Psoas muscle (tissue), 8 donors: ENCODE measurements around the gene CADM1. TPM values are rescaled to one million over a fixed set of nuclear protein-coding genes. Genes with fewer than 3 reads are reported as not detected.

ENCODE experiments used
- ATAC-seq, 4 donors: fragments of 200-7000 bp; cut with Tn5 transposase; one replicate each; pipeline ENCODE4 v1.9.1; 2020; ENCODE audit warnings: moderate library complexity in 3 of 4, mild to moderate bottlenecking in 2 of 4
- DNase-seq, 2 donors: peaks; one replicate each; pipeline ENCODE4 v3.0.0-alpha.2; 2020
- H3K27ac ChIP-seq: fragments of 200-600 bp; one replicate; pipeline ENCODE4 v1.8.0; 2022
- H3K27me3 ChIP-seq, 3 donors: fragments of 200-600 bp in 1 of 3; one replicate each; pipeline versions ENCODE4 v1.6.1 to v1.8.0; 2013 to 2022; ENCODE audit warnings: low read length in 2 of 3, mild to moderate bottlenecking in 2 of 3, moderate library complexity in 1 of 3; ENCODE audit not compliant: insufficient read depth in 3 of 3
- H3K36me3 ChIP-seq, 2 donors: fragments of 200-600 bp in 1 of 2; one replicate each; pipeline versions ENCODE4 v1.6.1 to v1.8.0; 2013 to 2022; ENCODE audit warnings: low read depth in 1 of 2, mild to moderate bottlenecking in 1 of 2, moderate library complexity in 1 of 2; ENCODE audit not compliant: insufficient read depth in 1 of 2
- H3K4me1 ChIP-seq: fragments of 200-600 bp; one replicate; pipeline ENCODE4 v1.8.0; 2022
- H3K4me3 ChIP-seq: fragments of 200-600 bp; one replicate; pipeline ENCODE4 v1.8.0; 2022; ENCODE audit warnings: mild to moderate bottlenecking
- H3K9me3 ChIP-seq: fragments of 200-600 bp; one replicate; pipeline ENCODE4 v1.8.0; 2022
- WGBS, 3 donors: extraction: QIAGEN DNeasy Blood & Tissue Kit; methylation state at CpG; one replicate each; pipeline versions ENCODE4 v1.1.6 to v1.1.7; 2013; 5-methylcytosine and 5-hydroxymethylcytosine counted together
- intact Hi-C, 2 donors: fragments of 100-400 bp; cut with DNase I; formaldehyde crosslinking; loops; one replicate each; pipeline versions ENCODE4 v1.11.0 to v1.14.2; 2022
- polyA plus RNA-seq, 3 donors: library from polyadenylated mRNA; stranded (reverse); fragments of 200-250 nt; gene quantifications; one replicate each; pipeline ENCODE4 v1.2.3, GENCODE V29; 2013
- total RNA-seq, 4 donors: library from RNA; stranded (reverse); fragmentation: NEBNext Ultra II Directional in 2 of 4; extraction: Animal tissue kit (Norgen Biotek cat#: 25700) in 2 of 4; gene quantifications; one replicate each; pipeline versions ENCODE4 v1.2.1 to v1.2.4, GENCODE V29; 2021 to 2023
- TF ChIP-seq, protein P1 (sequence below): fragments of 200-600 bp; IDR thresholded peaks from one replicate; pipeline ENCODE4 v1.8.0; 2022; ENCODE audit warnings: antibody characterized with exemption
- donor health status: healthy with polysubstance abuse.
- donor health status: DM: no; HTN: no; CAD: no; lungs with moderate emphysema.
- donor health status: Bipolar disorder and iron deficiency.
- donor health status: healthy.
- donor health status: DM: yes; HTN: yes; CAD: no.
- donor health status: DM: no; HTN: no; CAD: no.
- donor health status: DM: no; HTN: no; CAD: no.
- donor health status: DM: yes; HTN: yes; CAD: no.

The CADM1 gene
- total and polyA plus RNA-seq, 7 donors: 3.1 to 12.4 (median 9.5) TPM

DNA sequence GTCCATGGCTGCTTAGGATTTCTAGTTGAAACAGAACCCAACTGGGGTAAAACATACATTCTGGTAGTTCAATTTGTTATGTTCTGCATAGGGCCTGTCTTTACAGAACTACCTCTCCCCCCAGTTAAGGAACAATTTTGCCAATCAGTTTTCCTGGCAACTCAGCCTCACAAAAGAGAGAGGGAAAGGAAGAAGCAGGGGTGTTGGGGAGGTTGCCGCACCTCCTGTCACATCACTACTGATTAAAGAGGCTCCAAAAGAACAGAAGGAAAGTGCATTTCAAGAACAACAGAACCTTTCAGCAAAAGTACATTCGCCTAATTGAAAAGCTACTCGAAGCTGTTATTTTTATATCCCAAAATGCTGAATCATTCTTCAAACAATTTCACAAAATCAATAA, 217.6 kb downstream of the CADM1 start:
- TF ChIP-seq, protein P1, sequence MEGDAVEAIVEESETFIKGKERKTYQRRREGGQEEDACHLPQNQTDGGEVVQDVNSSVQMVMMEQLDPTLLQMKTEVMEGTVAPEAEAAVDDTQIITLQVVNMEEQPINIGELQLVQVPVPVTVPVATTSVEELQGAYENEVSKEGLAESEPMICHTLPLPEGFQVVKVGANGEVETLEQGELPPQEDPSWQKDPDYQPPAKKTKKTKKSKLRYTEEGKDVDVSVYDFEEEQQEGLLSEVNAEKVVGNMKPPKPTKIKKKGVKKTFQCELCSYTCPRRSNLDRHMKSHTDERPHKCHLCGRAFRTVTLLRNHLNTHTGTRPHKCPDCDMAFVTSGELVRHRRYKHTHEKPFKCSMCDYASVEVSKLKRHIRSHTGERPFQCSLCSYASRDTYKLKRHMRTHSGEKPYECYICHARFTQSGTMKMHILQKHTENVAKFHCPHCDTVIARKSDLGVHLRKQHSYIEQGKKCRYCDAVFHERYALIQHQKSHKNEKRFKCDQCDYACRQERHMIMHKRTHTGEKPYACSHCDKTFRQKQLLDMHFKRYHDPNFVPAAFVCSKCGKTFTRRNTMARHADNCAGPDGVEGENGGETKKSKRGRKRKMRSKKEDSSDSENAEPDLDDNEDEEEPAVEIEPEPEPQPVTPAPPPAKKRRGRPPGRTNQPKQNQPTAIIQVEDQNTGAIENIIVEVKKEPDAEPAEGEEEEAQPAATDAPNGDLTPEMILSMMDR: no peak
- no peak overlapping the region for H3K4me3 ChIP-seq
- H3K36me3 ChIP-seq: no peaks in the 10 kb centered on the region
- DNase-seq (no peak), ATAC-seq (no peak)
- H3K27ac ChIP-seq: no peak overlapping the region
- H3K27me3 ChIP-seq: no peaks in the 10 kb centered on the region
- intact Hi-C loops: no loop called here
- no peaks in the 10 kb centered on the region for H3K9me3 ChIP-seq
- H3K4me1 ChIP-seq: no peaks in the 10 kb centered on the region
- 80 to 91% (median 87%) methylated on average over 3 of the region's 3 CpGs for WGBS, 3 donors

DNA sequence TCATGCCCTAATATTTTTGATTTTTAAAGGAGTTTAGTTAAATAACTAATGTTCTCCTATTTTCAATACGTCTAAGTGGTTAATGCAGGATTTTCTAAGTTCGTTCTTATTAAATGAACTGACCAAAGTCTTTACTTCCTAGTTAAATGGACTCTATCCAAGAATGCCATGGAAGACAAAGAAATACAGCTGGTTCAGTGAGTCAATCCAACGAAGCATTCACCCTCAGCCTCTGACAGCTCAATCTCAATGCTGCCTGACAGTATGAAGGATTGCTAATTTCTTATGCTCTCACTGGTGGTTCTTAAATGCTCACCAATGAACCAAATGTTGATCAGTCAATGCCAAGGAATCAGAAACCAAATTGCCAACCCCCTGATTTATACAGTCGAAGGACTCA, 219.4 kb downstream of the CADM1 start:
- TF ChIP-seq, protein P1: no peak
- Histone ChIP-seq H3K9me3 (no peaks in the 10 kb centered on the region), H3K4me1 (no peaks in the 10 kb centered on the region), H3K36me3 (no peaks in the 10 kb centered on the region), H3K27ac (no peak overlapping the region), H3K4me3 (no peak overlapping the region), H3K27me3 (no peaks in the 10 kb centered on the region)
- 61 to 75% (median 65%) methylated on average over 4 of the region's 4 CpGs for WGBS, 3 donors
- ATAC-seq: peak in 1 of 4 donors; percentile 30
- intact Hi-C loops: no loop called here
- DNase-seq: no peak

DNA sequence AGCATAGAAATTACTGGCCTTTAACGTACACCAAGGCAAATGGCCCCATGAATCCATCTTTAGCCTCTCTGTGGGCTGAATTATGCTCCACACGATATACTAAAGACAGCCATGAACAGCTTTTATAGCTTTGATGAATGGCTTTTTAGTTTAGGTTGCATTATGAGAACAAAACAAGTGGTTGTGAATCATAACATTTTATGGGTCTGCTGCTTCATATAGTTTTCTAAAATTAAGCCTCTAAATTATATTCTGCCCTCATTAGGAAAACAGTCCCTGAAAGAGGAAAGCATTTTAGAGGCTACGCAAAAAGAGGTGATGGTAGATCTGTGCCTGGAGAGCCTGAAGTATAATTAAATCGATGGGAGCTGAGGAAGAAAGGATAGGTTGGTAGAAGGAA, 221.3 kb downstream of the CADM1 start:
- ATAC-seq (no peak), DNase-seq (no peak)
- TF ChIP-seq, protein P1: no peak
- Histone ChIP-seq H3K36me3 (no peaks in the 10 kb centered on the region), H3K9me3 (no peaks in the 10 kb centered on the region), H3K4me3 (no peak overlapping the region), H3K27ac (no peak overlapping the region), H3K27me3 (no peaks in the 10 kb centered on the region), H3K4me1 (no peaks in the 10 kb centered on the region)
- WGBS, 3 donors: 92 to 94% (median 93%) methylated on average over 4 of the region's 4 CpGs
- intact Hi-C loops: no loop called here

DNA sequence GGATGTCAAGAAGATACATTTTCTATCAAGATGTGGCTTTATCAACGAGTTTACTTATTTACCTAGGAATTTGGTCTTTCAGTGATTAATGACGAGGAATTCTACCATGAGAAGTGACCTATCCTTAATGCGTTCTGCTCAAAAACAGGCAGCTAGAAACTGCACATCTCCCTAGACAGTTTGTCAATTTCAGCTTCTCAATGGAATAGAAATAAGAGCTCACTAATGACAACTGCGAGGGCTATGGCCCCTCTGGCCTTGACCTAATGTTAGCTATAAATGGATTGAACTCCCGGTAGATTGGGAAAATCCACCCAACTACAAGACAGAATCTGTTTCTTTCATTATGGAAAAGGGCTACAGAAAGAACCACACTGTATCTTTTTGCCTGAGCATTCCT, 223.4 kb downstream of the CADM1 start:
- Histone ChIP-seq H3K9me3 (no peaks in the 10 kb centered on the region), H3K36me3 (no peaks in the 10 kb centered on the region), H3K4me3 (no peak overlapping the region), H3K27ac (no peak overlapping the region), H3K4me1 (no peaks in the 10 kb centered on the region), H3K27me3 (no peaks in the 10 kb centered on the region)
- DNase-seq (no peak), ATAC-seq (no peak)
- intact Hi-C loops: no loop called here
- TF ChIP-seq, protein P1: no peak
- WGBS, 3 donors: 78 to 84% (median 81%) methylated on average over 5 of the region's 5 CpGs
